SK-N-SH treated with all-trans-retinoic acid at 6 μM for 48 hours (cell line): ENCODE results near the gene TBL1X.

Experiments
- OSR1 ChIP-seq: fragments of 250-450 bp; sonication (Bioruptor Pico); IDR thresholded peaks from 2 replicates; pipeline ENCODE4 v1.8.0; 2022; ENCODE audit warnings: moderate library complexity, mild to moderate bottlenecking, inconsistent platforms
- PATZ1 ChIP-seq: fragments of 250-450 bp; sonication (Bioruptor Pico); IDR thresholded peaks from 2 replicates; pipeline ENCODE4 v1.8.0; 2020; ENCODE audit warnings: mild to moderate bottlenecking, moderate library complexity, borderline replicate concordance
- RARB ChIP-seq: fragments of 250-450 bp; sonication (Bioruptor Pico); IDR thresholded peaks from 2 replicates; pipeline ENCODE4 v1.8.0; 2021; ENCODE audit warnings: mild to moderate bottlenecking, moderate library complexity
- TCF4 ChIP-seq: fragments of 250-450 bp; sonication (Bioruptor Pico); IDR thresholded peaks from 2 replicates; pipeline ENCODE4 v1.8.0; 2021; ENCODE audit warnings: mild to moderate bottlenecking, moderate library complexity, borderline replicate concordance
- ZFP3 ChIP-seq: fragments of 250-450 bp; sonication (Bioruptor Pico); IDR thresholded peaks from 2 replicates; pipeline ENCODE4 v1.5.0; 2020; ENCODE audit warnings: mild to moderate bottlenecking, moderate library complexity
- ZFP30 ChIP-seq: fragments of 450-650 bp; formaldehyde crosslinking; IDR thresholded peaks from 2 replicates; pipeline ENCODE4 v1.5.0; 2022; ENCODE audit warnings: mild to moderate bottlenecking, moderate library complexity
- ZNF8 ChIP-seq: fragments of 450-650 bp; formaldehyde crosslinking; IDR thresholded peaks from 2 replicates; pipeline ENCODE4 v1.5.0; 2020; ENCODE audit warnings: mild to moderate bottlenecking, moderate library complexity

GRCh38 chrX:9682456-9682855, 217.6 kb downstream of the TBL1X start:
- TF ChIP-seq ZNF8 (CRISPR knock-in tag) (no peak), ZFP30 (CRISPR knock-in tag) (no peak), OSR1 (no peak), ZFP3 (CRISPR knock-in tag) (no peak), RARB (CRISPR knock-in tag) (no peak), PATZ1 (CRISPR knock-in tag) (no peak), TCF4 (no peak)
